ENCODE data around the gene PARVA. TPM values are rescaled to one million over a fixed set of nuclear protein-coding genes. Genes with fewer than 3 reads are reported as not detected.
A peak's percentile ranks its signal among the peaks of the same experiment; 100 is the strongest.
"Not testable (repeated sequence)": the region's sequence is repeated elsewhere in the genome, so short reads cannot be mapped to it uniquely, and the experiment has no call there.

The PARVA gene
- total and polyA plus RNA-seq, 2 of the 8 experiments (the other 6 are each of a cell fraction or from before 2014, with no cell fraction given), result 3.1 to 13.5 TPM

GRCh38 chr11:12365965-12366575, 11.3 kb upstream of the PARVA start:
- H2AFZ ChIP-seq (ENCODE audit: low read length), result not testable (repeated sequence)
- 56% methylated on average over 11 of the region's 14 CpGs; no CpG with 5 or more reads in 1 of the 2 experiments for whole genome bisulfite sequencing, 2 experiments (ENCODE audit: extremely low coverage in 1 of 2, insufficient coverage in 1 of 2, insufficient read length in 1 of 2, insufficient replicate concordance in 2 of 2, low coverage in 1 of 2, low lambda C conversion rate in 2 of 2, missing lambda C conversion rate in 1 of 2)

More at GRCh38 chr11:12365965-12366575, 11.3 kb upstream of the PARVA start:
- not testable (repeated sequence) for H4K5ac ChIP-seq (ENCODE audit: insufficient read length, low read depth, low read length); H3K9me3 ChIP-seq (ENCODE audit: insufficient read depth in 2 of 2, low read depth in 1 of 2, low read length in 1 of 2); H3K27ac ChIP-seq (ENCODE audit: low read depth, low read length); H2AK5ac ChIP-seq (ENCODE audit: low read depth, low read length); H3K56ac ChIP-seq (replicated peaks; ENCODE audit: insufficient read length, low read depth, low read length); H2BK120ac ChIP-seq (replicated peaks; ENCODE audit: low read depth, low read length); H3K4me3 ChIP-seq (ENCODE audit: extremely low read depth in 1 of 4, insufficient read depth in 2 of 4, low read depth in 3 of 4, low read length in 4 of 4); H4K20me1 ChIP-seq (replicated peaks in 1 of 2; ENCODE audit: control insufficient read depth in 1 of 2, insufficient read depth in 2 of 2, low read length in 2 of 2); H4K8ac ChIP-seq (ENCODE audit: extremely low read depth, insufficient read depth, low read length); H3K36me3 ChIP-seq (ENCODE audit: control insufficient read depth in 2 of 4, insufficient read depth in 4 of 4, low read length in 3 of 4); H3K79me2 ChIP-seq (ENCODE audit: control insufficient read depth in 1 of 2, insufficient read depth in 2 of 2, low read length in 2 of 2); H3K4me1 ChIP-seq (replicated peaks in 1 of 4; ENCODE audit: control insufficient read depth in 3 of 4, insufficient read depth in 4 of 4, low read length in 3 of 4); H3K27me3 ChIP-seq (replicated peaks in 1 of 4; ENCODE audit: control insufficient read depth in 3 of 4, extremely low read depth in 1 of 4, insufficient read depth in 3 of 4, low read length in 3 of 4); H3K23ac ChIP-seq (ENCODE audit: insufficient read length); H3K79me1 ChIP-seq (ENCODE audit: low read depth, low read length); H3K9ac ChIP-seq (replicated peaks in 1 of 4; ENCODE audit: extremely low read depth in 1 of 4, low read depth in 3 of 4, low read length in 3 of 4); H3K4ac ChIP-seq (replicated peaks; ENCODE audit: insufficient read length, low read depth, low read length); H3K14ac ChIP-seq (ENCODE audit: insufficient read length); H3K18ac ChIP-seq (ENCODE audit: extremely low read depth, low read length); H2BK15ac ChIP-seq (ENCODE audit: low read length); FAIRE-seq; H3K23me2 ChIP-seq (ENCODE audit: low read depth, low read length); H4K91ac ChIP-seq (replicated peaks; ENCODE audit: insufficient read length, low read length)
- ChIA-PET CTCF (ENCODE audit: partially characterized antibody) (interaction anchor here (1.5 to 3.6 kb wide), 4 partner anchors 10 to 548 kb away, joined by 4 to 18 read pairs (median 8); partner anchors contain the start of gene PARVA), POLR2A (ENCODE audit: partially characterized antibody) (interaction anchor here (3.6 kb wide), 1 partner anchor 10 kb away, joined by 31 read pairs; the partner anchor contains the start of gene PARVA)
- Histone ChIP-seq H3K4me2 (ENCODE audit: insufficient read depth in 1 of 2, low read depth in 2 of 2, low read length in 2 of 2) (peak overlapping the region; percentile 20 to 35; a peak in 2 of 4 replicates), H2BK5ac (ENCODE audit: low read depth, low read length) (peak overlapping the region; percentile 73; the same call in 1 of the 2 replicates), H2BK20ac (ENCODE audit: low read length) (0 out of 2 replicates have a peak overlapping the region, but pooled peaks have one; percentile 61), H2BK12ac (ENCODE audit: low read depth, low read length) (0 out of 2 replicates have a peak overlapping the region, but pooled peaks have one; percentile 50)
- DNase-seq (ENCODE audit: low read depth in 1 of 2, low spot score in 2 of 2), result peak; percentile 51 to 63
- peak; percentile 54 for TF ChIP-seq ASH2L (IDR thresholded peaks at IDR 0.05; ENCODE audit: low read length)

All from H1 (cell line).